Measurements from ENCODE around the gene ANKRD9.

DNA sequence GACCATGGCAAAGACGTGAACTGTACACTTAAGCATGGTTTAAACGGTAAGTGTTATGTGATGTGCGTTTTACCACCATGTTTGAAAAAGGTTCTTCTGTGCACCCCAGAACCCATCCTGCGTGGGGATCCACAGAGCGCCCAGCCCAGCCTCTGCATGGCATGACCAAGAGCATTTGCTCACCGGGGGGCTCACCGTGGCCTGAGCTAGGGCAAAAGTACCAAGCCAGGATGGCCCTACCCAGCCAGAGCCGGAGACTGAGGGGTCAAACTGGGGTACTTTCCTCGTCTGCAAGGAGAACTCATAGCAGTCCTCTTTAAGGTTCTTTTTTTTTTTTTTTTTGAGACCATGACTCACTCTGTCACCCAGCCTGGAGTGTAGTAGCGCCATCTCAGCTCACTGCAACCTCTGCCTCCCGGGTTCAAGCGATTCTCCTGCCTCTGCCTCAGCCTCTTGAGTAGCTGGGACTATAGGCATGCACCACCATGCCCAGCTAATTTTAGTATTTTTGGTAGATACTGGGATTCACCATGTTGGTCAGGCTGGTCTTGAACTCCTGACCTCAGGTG is 16.4 kb upstream of the ANKRD9 start:
- TF ChIP-seq, protein P1, sequence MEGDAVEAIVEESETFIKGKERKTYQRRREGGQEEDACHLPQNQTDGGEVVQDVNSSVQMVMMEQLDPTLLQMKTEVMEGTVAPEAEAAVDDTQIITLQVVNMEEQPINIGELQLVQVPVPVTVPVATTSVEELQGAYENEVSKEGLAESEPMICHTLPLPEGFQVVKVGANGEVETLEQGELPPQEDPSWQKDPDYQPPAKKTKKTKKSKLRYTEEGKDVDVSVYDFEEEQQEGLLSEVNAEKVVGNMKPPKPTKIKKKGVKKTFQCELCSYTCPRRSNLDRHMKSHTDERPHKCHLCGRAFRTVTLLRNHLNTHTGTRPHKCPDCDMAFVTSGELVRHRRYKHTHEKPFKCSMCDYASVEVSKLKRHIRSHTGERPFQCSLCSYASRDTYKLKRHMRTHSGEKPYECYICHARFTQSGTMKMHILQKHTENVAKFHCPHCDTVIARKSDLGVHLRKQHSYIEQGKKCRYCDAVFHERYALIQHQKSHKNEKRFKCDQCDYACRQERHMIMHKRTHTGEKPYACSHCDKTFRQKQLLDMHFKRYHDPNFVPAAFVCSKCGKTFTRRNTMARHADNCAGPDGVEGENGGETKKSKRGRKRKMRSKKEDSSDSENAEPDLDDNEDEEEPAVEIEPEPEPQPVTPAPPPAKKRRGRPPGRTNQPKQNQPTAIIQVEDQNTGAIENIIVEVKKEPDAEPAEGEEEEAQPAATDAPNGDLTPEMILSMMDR (IDR thresholded peaks at IDR 0.05) = no peak
- no peak for TF ChIP-seq EP300 (IDR thresholded peaks at IDR 0.05; ENCODE audit: low read depth)
- TF ChIP-seq POLR2A (IDR thresholded peaks at IDR 0.05) = no peak

Data from transverse colon (tissue), 3 donors.